Measurements from ENCODE around the gene RPS6KA5. TPM values are rescaled to one million over a fixed set of nuclear protein-coding genes. Genes with fewer than 3 reads are reported as not detected.
A peak's percentile ranks its signal among the peaks of the same experiment; 100 is the strongest.

RPS6KA5 gene
- total RNA-seq, 2 donors from 2014 or later = 8.9 to 10.3 TPM

DNA sequence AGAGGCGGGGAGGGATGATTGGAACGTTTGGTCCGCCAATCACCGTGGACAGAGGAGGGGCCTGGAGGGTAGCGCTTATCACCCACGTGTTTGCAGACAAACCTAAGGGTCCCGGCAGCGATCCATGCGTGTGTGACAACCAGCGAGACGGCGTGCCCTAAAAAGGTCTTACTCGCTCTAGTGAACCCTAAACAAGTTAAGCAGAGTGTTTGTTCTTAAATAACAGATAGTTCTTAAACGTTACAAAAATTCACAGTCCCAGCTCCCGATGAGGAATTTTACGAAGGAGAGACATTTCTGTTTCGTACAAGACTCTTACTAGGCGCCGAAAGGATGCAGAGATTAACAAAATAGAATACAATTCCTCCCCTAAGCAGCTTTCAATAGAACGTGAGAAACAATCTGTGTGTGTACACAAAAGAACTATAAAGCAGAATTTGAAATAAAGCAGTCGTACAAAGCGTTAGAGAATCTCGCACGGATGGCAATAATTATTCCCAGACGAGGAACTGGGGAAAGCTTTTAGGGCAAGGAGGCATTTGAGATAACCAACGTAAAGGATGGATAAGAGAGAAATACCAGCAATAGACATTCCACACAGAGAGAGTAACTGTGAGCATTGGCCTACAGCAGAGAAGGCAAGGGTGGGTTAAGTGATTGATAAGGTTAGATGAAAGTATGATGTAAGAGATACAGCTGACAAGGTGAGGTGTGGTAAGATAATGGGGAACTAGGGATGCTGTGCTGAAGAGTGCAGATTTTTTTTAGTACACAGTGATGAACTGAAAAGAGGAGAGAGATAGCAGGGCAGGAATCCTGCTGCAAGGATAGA lies 831 bp upstream of the RPS6KA5 start:
- intact Hi-C loops (cut with DNase I) = loop anchor here (2.0 to 10.0 kb wide), 2 partner anchors 110 to 224 kb away; no protein-coding TSS in a partner anchor
- Histone ChIP-seq H3K36me3 (no peaks in the 10 kb centered on the region), H3K4me1 (replicated peaks) (no peaks in the 10 kb centered on the region), H3K27ac (peak overlapping the region; percentile 60 to 95), H3K4me3 (peak overlapping the region; percentile 26 to 80), H3K9me3 (no peaks in the 10 kb centered on the region), H3K27me3 (replicated peaks; ENCODE audit: insufficient read depth) (no peaks in the 10 kb centered on the region)
- DNase-seq (ENCODE audit: low spot score) = no peak
- TF ChIP-seq, protein P1, sequence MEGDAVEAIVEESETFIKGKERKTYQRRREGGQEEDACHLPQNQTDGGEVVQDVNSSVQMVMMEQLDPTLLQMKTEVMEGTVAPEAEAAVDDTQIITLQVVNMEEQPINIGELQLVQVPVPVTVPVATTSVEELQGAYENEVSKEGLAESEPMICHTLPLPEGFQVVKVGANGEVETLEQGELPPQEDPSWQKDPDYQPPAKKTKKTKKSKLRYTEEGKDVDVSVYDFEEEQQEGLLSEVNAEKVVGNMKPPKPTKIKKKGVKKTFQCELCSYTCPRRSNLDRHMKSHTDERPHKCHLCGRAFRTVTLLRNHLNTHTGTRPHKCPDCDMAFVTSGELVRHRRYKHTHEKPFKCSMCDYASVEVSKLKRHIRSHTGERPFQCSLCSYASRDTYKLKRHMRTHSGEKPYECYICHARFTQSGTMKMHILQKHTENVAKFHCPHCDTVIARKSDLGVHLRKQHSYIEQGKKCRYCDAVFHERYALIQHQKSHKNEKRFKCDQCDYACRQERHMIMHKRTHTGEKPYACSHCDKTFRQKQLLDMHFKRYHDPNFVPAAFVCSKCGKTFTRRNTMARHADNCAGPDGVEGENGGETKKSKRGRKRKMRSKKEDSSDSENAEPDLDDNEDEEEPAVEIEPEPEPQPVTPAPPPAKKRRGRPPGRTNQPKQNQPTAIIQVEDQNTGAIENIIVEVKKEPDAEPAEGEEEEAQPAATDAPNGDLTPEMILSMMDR (IDR thresholded peaks at IDR 0.05) = no peak
- TF ChIP-seq POLR2AphosphoS5 (IDR thresholded peaks at IDR 0.05) (no peak), POLR2A (IDR thresholded peaks at IDR 0.05) (peak; percentile 60)
- WGBS = under 1% methylated on average over 26 of the region's 26 CpGs

DNA sequence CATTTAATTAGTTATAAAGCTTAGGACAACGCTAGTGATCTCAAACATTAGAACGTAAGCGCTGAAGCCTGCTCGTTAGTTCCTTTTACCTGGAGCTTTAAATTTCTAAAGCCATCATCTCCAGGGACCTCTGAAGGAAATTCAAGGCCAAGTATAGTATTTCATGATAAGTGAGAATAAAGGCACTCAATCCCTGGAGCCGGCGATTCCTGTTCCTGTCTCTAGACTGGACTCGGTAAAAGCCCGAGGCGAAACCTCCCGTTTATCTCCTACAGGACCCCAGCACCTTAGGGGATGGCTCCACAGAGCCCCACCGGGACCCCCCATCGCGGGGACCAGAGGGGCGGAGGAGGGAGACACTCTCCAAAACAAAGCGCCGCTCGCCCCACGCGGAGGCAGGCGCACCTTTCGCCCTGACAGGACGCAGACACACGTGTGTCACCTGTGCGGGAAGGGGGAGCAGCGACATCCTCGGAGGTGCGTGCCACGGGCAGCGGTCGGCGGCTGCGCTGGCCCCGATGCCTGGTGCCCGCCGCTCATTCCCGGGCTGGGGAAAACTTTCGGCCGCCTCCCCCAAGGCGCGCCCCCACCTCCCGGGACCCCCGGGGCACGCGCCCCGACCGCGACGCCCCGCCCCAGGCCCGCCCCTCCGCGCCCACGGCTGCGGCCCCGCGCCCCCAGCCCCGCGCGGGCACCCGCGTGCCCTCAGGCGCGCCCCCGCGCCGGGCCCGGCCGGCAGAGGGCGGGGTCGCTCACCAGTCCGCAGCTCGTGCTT lies 678 bp downstream of the RPS6KA5 start:
- peak overlapping the region; percentile 80 to 82 for H3K4me3 ChIP-seq
- TF ChIP-seq POLR2AphosphoS5 (IDR thresholded peaks at IDR 0.05) = no peak
- TF ChIP-seq, protein P1 (IDR thresholded peaks at IDR 0.05) = peak in 1 of 4 experiments; percentile 6
- no peaks in the 10 kb centered on the region for H3K9me3 ChIP-seq
- no peaks in the 10 kb centered on the region for H3K4me1 ChIP-seq (replicated peaks)
- DNase-seq (ENCODE audit: low spot score) = peak; percentile 45
- under 1% methylated on average over 24 of the region's 72 CpGs for WGBS
- peak overlapping the region; percentile 95 to 99 for H3K27ac ChIP-seq
- H3K36me3 ChIP-seq = no peaks in the 10 kb centered on the region
- intact Hi-C loops (cut with DNase I) = loop anchor here (2.0 to 10.0 kb wide), 3 partner anchors 111 to 225 kb away; no protein-coding TSS in a partner anchor
- H3K27me3 ChIP-seq (replicated peaks; ENCODE audit: insufficient read depth) = no peaks in the 10 kb centered on the region

DNA sequence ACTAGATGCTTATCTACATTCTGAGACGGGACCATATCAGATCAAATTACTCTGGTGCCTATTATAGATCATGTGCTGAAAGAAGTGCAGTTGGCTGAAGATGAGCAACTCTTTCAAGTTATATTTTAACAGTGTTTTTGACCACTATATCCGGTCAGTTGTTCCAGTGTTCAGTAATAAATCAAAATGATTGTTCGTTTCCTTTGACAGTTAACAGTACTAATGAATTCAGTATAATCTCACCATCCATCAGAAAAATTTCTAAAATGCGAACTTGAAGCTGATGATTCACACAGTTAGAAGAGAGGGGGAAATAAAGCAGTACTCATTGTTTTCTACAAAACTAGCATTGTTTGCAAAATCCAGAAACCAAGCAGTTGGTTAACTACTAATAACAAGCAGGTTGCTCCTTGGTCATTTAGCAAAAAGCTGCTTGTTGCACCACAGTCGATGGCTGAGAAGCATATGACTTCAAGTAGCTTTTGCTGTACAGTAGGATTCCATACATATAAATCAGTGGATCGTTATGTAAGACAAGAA lies 2.3 kb downstream of the RPS6KA5 start:
- Histone ChIP-seq H3K27me3 (replicated peaks; ENCODE audit: insufficient read depth) (no peaks in the 10 kb centered on the region), H3K4me3 (no peak overlapping the region), H3K36me3 (no peaks in the 10 kb centered on the region), H3K9me3 (no peaks in the 10 kb centered on the region), H3K4me1 (replicated peaks) (no peaks in the 10 kb centered on the region), H3K27ac (no peak overlapping the region)
- 59% methylated on average over 6 of the region's 6 CpGs for WGBS
- no peak for TF ChIP-seq POLR2A (IDR thresholded peaks at IDR 0.05)
- intact Hi-C loops (cut with DNase I) = loop anchor here (5.0 kb wide), 1 partner anchor 151 kb away; no protein-coding TSS in a partner anchor
- DNase-seq (ENCODE audit: low spot score) = no peak

DNA sequence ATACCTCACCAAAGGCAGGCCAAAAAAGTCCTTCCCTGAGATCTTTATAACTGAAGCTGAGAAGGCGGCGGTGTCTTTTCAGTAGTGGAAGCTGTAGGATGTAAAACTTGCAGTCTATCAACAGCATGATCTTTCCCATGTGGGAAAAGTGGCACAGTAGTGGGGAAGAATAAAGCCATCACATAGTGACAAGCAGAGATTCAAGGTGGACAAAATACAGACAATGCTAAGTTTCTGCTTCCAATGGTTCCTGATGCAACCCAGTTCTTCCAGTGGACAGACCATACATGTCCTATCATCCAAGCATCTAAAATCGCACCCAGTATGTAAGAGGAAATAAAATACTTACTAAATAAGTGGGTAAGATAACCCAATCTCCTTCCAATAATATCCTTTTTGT lies 4.1 kb downstream of the RPS6KA5 start:
- intact Hi-C loops (cut with DNase I) = loop anchor here (5.0 kb wide), 1 partner anchor 149 kb away; no protein-coding TSS in a partner anchor
- TF ChIP-seq, protein P1 (IDR thresholded peaks at IDR 0.05) = no peak
- TF ChIP-seq POLR2AphosphoS5 (IDR thresholded peaks at IDR 0.05) (no peak), POLR2A (IDR thresholded peaks at IDR 0.05) (no peak)
- 94% methylated on average over 3 of the region's 3 CpGs for WGBS

DNA sequence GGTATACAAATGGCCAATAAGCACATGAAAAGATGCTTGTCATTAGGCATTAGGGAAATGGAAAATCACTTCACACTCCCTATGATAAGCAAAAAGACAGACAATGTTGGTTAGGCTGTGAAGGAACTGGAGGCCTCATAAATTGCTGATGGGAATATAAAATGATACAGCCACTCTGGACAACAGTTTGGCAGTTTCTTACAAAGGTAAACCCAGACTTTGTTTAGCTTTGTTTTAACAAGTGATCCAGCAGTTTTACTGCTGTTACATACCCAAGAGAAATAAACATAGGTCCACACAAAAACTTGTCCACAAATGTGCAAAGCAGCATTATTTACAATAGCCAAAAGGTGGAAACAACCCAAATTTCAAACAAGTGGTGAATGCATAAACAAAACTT lies 5.4 kb downstream of the RPS6KA5 start:
- no peak overlapping the region for H3K4me3 ChIP-seq
- H3K4me1 ChIP-seq (replicated peaks) = no peaks in the 10 kb centered on the region
- peak; percentile 72 for TF ChIP-seq POLR2AphosphoS5 (IDR thresholded peaks at IDR 0.05)
- TF ChIP-seq, protein P1 (IDR thresholded peaks at IDR 0.05) = no peak
- H3K27me3 ChIP-seq (replicated peaks; ENCODE audit: insufficient read depth) = no peaks in the 10 kb centered on the region
- H3K36me3 ChIP-seq = no peaks in the 10 kb centered on the region
- no peaks in the 10 kb centered on the region for H3K9me3 ChIP-seq
- no peak overlapping the region for H3K27ac ChIP-seq
- intact Hi-C loops (cut with DNase I) = loop anchor here (5.0 kb wide), 1 partner anchor 148 kb away; no protein-coding TSS in a partner anchor
- DNase-seq (ENCODE audit: low spot score) = peak; percentile 16

More for the DNA sequence above, 4.1 kb downstream of the RPS6KA5 start:
- Histone ChIP-seq H3K27me3 (replicated peaks; ENCODE audit: insufficient read depth) (no peaks in the 10 kb centered on the region), H3K36me3 (no peaks in the 10 kb centered on the region), H3K27ac (no peak overlapping the region), H3K9me3 (no peaks in the 10 kb centered on the region), H3K4me1 (replicated peaks) (no peaks in the 10 kb centered on the region), H3K4me3 (no peak overlapping the region)
- DNase-seq (ENCODE audit: low spot score) = no peak
